ENCODE results near the gene QRFP.

The QRFP gene

DNA sequence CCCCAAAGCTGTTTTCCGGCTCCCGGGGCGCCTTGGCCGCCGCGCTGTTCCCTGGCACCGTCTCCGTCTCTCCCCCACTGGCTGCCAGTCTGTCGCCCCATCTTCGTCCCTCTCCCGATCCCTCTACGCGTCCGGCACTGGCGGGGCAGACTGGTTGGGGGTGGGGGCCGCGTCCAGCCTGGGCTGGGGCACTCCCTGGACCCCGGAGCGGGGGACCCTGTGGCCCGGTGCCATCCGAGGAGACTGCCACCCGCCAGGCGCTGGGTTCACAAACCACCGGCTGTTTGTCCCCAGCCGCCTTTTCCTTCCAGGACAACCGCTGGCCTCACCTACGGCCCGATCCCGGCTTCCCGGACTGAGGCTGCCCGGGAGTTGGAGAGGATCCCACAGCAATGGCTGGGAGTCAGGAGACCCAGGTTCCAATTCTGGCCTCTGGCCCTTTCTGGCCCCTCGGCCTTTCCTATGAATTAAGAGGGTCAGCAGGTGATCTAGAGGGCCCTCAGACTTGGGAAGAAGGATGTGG lies 43.5 kb upstream of the QRFP start:
- Histone ChIP-seq H3K9me3 (ENCODE audit: insufficient read depth, low read length) (no peaks in the 10 kb centered on the region), H3K27me3 (ENCODE audit: low read depth, low read length) (peaks cover 40% of the 10 kb centered on the region), H3K79me2 (ENCODE audit: low read length) (no peaks in the 10 kb centered on the region), H3K4me1 (ENCODE audit: low read length) (peaks cover 15% of the 10 kb centered on the region), H3K9ac (ENCODE audit: low read length) (no peak overlapping the region), H3K4me3 (ENCODE audit: low read length) (no peak overlapping the region), H3K4me2 (ENCODE audit: low read length) (no peak overlapping the region), H3K36me3 (replicated peaks; ENCODE audit: low read depth, low read length) (no peaks in the 10 kb centered on the region), H2AFZ (ENCODE audit: low read depth, low read length) (no peak overlapping the region), H4K20me1 (ENCODE audit: insufficient read depth, low read length) (no peaks in the 10 kb centered on the region), H3K27ac (ENCODE audit: low read length) (no peak overlapping the region)
- TF ChIP-seq, protein P1, sequence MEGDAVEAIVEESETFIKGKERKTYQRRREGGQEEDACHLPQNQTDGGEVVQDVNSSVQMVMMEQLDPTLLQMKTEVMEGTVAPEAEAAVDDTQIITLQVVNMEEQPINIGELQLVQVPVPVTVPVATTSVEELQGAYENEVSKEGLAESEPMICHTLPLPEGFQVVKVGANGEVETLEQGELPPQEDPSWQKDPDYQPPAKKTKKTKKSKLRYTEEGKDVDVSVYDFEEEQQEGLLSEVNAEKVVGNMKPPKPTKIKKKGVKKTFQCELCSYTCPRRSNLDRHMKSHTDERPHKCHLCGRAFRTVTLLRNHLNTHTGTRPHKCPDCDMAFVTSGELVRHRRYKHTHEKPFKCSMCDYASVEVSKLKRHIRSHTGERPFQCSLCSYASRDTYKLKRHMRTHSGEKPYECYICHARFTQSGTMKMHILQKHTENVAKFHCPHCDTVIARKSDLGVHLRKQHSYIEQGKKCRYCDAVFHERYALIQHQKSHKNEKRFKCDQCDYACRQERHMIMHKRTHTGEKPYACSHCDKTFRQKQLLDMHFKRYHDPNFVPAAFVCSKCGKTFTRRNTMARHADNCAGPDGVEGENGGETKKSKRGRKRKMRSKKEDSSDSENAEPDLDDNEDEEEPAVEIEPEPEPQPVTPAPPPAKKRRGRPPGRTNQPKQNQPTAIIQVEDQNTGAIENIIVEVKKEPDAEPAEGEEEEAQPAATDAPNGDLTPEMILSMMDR (IDR thresholded peaks at IDR 0.05; ENCODE audit: low read depth, low read length), result no peak
- no peak for TF ChIP-seq EZH2phosphoT487 (IDR thresholded peaks at IDR 0.05; ENCODE audit: low read depth)

DNA sequence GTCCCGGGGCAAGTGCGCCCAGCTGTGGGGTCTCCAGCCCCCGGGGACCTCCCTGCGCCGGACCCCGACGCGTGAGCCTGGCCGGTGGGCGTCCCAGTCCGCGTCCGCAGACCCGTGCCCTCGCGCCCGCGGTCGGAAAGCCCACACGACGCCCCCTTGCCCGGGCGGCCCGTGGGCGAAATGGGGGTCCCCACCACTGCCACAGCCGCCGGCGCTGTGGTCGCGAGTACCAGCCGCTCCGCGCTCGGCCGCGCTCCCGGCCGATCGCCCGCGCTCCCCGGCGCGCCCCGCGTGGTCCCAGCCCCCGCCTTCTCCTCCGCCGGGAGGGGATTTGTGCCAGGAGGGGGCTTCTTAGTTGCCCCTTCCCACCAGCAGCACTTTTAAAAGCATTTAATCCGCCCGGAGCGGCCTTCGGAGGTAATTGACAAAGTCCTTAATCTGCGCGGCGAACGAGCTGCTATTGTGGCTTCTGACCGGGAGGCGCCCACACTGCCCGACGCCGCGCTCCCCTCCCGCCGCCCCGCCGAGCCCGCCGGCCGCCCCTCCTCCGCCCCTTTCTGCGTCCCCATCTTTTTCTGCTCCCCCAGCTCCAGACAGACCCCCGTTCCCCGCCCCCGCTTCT lies 42.9 kb upstream of the QRFP start:
- Histone ChIP-seq H3K9ac (ENCODE audit: low read length) (no peak overlapping the region), H3K36me3 (replicated peaks; ENCODE audit: low read depth, low read length) (no peaks in the 10 kb centered on the region), H4K20me1 (ENCODE audit: insufficient read depth, low read length) (no peaks in the 10 kb centered on the region), H2AFZ (ENCODE audit: low read depth, low read length) (no peak overlapping the region), H3K9me3 (ENCODE audit: insufficient read depth, low read length) (no peaks in the 10 kb centered on the region), H3K79me2 (ENCODE audit: low read length) (no peaks in the 10 kb centered on the region), H3K4me1 (ENCODE audit: low read length) (peaks cover 20% of the 10 kb centered on the region), H3K4me3 (ENCODE audit: low read length) (no peak overlapping the region), H3K4me2 (ENCODE audit: low read length) (no peak overlapping the region), H3K27me3 (ENCODE audit: low read depth, low read length) (peaks cover 41% of the 10 kb centered on the region), H3K27ac (ENCODE audit: low read length) (no peak overlapping the region)
- TF ChIP-seq EZH2phosphoT487 (IDR thresholded peaks at IDR 0.05; ENCODE audit: low read depth), result no peak
- TF ChIP-seq, protein P1 (IDR thresholded peaks at IDR 0.05; ENCODE audit: low read depth, low read length), result no peak

- H3K4me3 ChIP-seq (ENCODE audit: low read length), result no peak within 1 kb of the TSS
- peaks cover 27% of the 10 kb centered on the region for H3K4me1 ChIP-seq (ENCODE audit: low read length)
- no peak within 1 kb of the TSS for H3K4me2 ChIP-seq (ENCODE audit: low read length)
- H2AFZ ChIP-seq (ENCODE audit: low read depth, low read length), result no peak within 1 kb of the TSS
- H3K27me3 ChIP-seq (ENCODE audit: low read depth, low read length), result peaks cover 44% of the 10 kb centered on the region
- H3K36me3 ChIP-seq (replicated peaks; ENCODE audit: low read depth, low read length), result no peaks in the 10 kb centered on the region
- H3K9ac ChIP-seq (ENCODE audit: low read length), result no peak within 1 kb of the TSS
- H3K79me2 ChIP-seq (ENCODE audit: low read length), result no peaks in the 10 kb centered on the region
- H3K9me3 ChIP-seq (ENCODE audit: insufficient read depth, low read length), result no peaks in the 10 kb centered on the region
- H3K27ac ChIP-seq (ENCODE audit: low read length), result no peak within 1 kb of the TSS
- H4K20me1 ChIP-seq (ENCODE audit: insufficient read depth, low read length), result no peaks in the 10 kb centered on the region
- no peak for TF ChIP-seq EZH2phosphoT487 (IDR thresholded peaks at IDR 0.05; ENCODE audit: low read depth)
- TF ChIP-seq, protein P1 (IDR thresholded peaks at IDR 0.05; ENCODE audit: low read depth, low read length), result no peak
Observed at GRCh38 chr9:130938652-130939404, 42.2 kb upstream of the QRFP start, which contains the start of gene FIBCD1. TSS of gene FIBCD1 (minus strand) at chr9:130939247. CDS start at chr9:130938607, 640 bp downstream.

DNA sequence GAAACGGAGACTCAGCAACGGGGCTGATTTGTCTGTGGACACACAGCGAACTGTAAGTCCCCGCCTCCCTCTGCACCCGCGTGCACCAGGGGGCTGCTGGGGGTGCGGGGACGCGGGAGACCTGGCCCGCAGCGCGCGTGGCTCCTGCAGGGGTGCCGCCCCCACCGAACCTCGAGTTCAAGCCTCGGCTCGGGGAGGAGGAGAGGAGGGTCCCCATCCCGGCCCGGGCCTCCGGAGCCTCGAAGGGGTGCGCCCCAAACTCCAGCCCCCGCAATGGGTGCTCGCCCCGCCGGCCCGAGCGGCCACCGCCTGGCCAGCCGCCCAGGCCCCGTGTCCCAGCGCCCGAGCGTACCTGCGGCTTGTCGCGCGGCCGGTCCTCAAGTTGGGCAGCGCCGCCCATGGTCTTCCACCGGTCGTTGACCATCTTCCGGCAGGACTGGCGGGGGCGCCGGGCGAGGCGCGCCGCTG lies 41.6 kb upstream of the QRFP start:
- H2AFZ ChIP-seq (ENCODE audit: low read depth, low read length), result no peak overlapping the region
- H3K9ac ChIP-seq (ENCODE audit: low read length), result no peak overlapping the region
- H3K27me3 ChIP-seq (ENCODE audit: low read depth, low read length), result peaks cover 48% of the 10 kb centered on the region

More for the DNA sequence above, 41.6 kb upstream of the QRFP start:
- peaks cover 32% of the 10 kb centered on the region for H3K4me1 ChIP-seq (ENCODE audit: low read length)
- no peaks in the 10 kb centered on the region for H3K79me2 ChIP-seq (ENCODE audit: low read length)
- H3K27ac ChIP-seq (ENCODE audit: low read length), result no peak overlapping the region
- no peak overlapping the region for H3K4me2 ChIP-seq (ENCODE audit: low read length)
- H4K20me1 ChIP-seq (ENCODE audit: insufficient read depth, low read length), result no peaks in the 10 kb centered on the region
- TF ChIP-seq EZH2phosphoT487 (IDR thresholded peaks at IDR 0.05; ENCODE audit: low read depth), result no peak
- TF ChIP-seq, protein P1 (IDR thresholded peaks at IDR 0.05; ENCODE audit: low read depth, low read length), result no peak
- no peak overlapping the region for H3K4me3 ChIP-seq (ENCODE audit: low read length)
- no peaks in the 10 kb centered on the region for H3K36me3 ChIP-seq (replicated peaks; ENCODE audit: low read depth, low read length)
- no peaks in the 10 kb centered on the region for H3K9me3 ChIP-seq (ENCODE audit: insufficient read depth, low read length)
